ENCODE data around the gene EDARADD. TPM values are rescaled to one million over a fixed set of nuclear protein-coding genes. Genes with fewer than 3 reads are reported as not detected.

EDARADD gene
- total and polyA plus RNA-seq, 2 of the 13 experiments (the other 11 are each of a cell fraction or from before 2014, with no cell fraction given): 0.03 TPM; not detected in 1

- ChIA-PET CTCF (ENCODE audit: low intra/inter-chr PET ratio, low total read pairs) (no interaction called here), POLR2A (no interaction called here)
- H3K9me3 ChIP-seq (ENCODE audit: low read length): no peaks in the 10 kb centered on the region
- ATAC-seq (no peak), DNase-seq (ENCODE audit: low spot score) (no peak), FAIRE-seq (no peak)
- H3K79me2 ChIP-seq (ENCODE audit: insufficient read depth, low read length): no peaks in the 10 kb centered on the region
- no peaks in the 10 kb centered on the region for H4K20me1 ChIP-seq (ENCODE audit: insufficient read depth, low read length)
- H3K9ac ChIP-seq (ENCODE audit: insufficient read depth, low read depth, low read length): no peak overlapping the region
- in situ Hi-C loops (cut with HindIII; ENCODE audit: extremely low pct_ligation_motif_present, low pct_unique_long_range_greater_than_20kb) (no loop called here), intact Hi-C loops (cut with micrococcal nuclease; ENCODE audit: unreplicated experiment) (no loop called here)
- no TSS peak for BruUV-seq (replicated peaks)
- peaks cover 11% of the 10 kb centered on the region for H3K4me1 ChIP-seq (ENCODE audit: insufficient read depth, low read length)
- no peaks in the 10 kb centered on the region; a peak in 1 of 5 replicates for H3K27me3 ChIP-seq (ENCODE audit: control insufficient read depth in 1 of 2, insufficient read depth in 2 of 2, low read length in 2 of 2)
- H3K27ac ChIP-seq (ENCODE audit: extremely low read length, insufficient read depth, low read length): no peak overlapping the region
- 45% methylated on average over 5 of the region's 5 CpGs for WGBS (ENCODE audit: low lambda C conversion rate)
- H2AFZ ChIP-seq (ENCODE audit: low read length): no peak overlapping the region
- no peaks in the 10 kb centered on the region for H3K36me3 ChIP-seq (replicated peaks in 1 of 2; ENCODE audit: control insufficient read depth in 1 of 2, insufficient read depth in 2 of 2, low read length in 2 of 2)
- no peak overlapping the region for H3K4me2 ChIP-seq (ENCODE audit: low read depth, low read length)
- no peak overlapping the region for H3K4me3 ChIP-seq (replicated peaks in 1 of 3; ENCODE audit: insufficient read depth in 1 of 3, low read depth in 2 of 3, low read length in 3 of 3)
- TF ChIP-seq, protein P1, sequence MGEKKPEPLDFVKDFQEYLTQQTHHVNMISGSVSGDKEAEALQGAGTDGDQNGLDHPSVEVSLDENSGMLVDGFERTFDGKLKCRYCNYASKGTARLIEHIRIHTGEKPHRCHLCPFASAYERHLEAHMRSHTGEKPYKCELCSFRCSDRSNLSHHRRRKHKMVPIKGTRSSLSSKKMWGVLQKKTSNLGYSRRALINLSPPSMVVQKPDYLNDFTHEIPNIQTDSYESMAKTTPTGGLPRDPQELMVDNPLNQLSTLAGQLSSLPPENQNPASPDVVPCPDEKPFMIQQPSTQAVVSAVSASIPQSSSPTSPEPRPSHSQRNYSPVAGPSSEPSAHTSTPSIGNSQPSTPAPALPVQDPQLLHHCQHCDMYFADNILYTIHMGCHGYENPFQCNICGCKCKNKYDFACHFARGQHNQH (CRISPR knock-in tag; IDR thresholded peaks at IDR 0.05): no peak
- TF ChIP-seq ZNF816 (CRISPR knock-in tag; IDR thresholded peaks at IDR 0.05; ENCODE audit: borderline replicate concordance) (no peak), RAD51 (IDR thresholded peaks at IDR 0.05; ENCODE audit: borderline replicate concordance) (no peak), PCBP2 (optimal IDR thresholded peaks at IDR 0.05; ENCODE audit: low read depth, low read length, poor library complexity, severe bottlenecking) (no peak), ZFY (CRISPR knock-in tag; IDR thresholded peaks at IDR 0.05) (no peak), CREBL2 (CRISPR knock-in tag; IDR thresholded peaks at IDR 0.05; ENCODE audit: borderline replicate concordance) (no peak), ZNF558 (CRISPR knock-in tag; IDR thresholded peaks at IDR 0.05; ENCODE audit: borderline replicate concordance) (no peak), JARID2 (CRISPR knock-in tag; IDR thresholded peaks at IDR 0.05; ENCODE audit: insufficient replicate concordance) (no peak), ZNF207 (IDR thresholded peaks at IDR 0.05; ENCODE audit: borderline replicate concordance) (no peak), ZFP36 (IDR thresholded peaks at IDR 0.05; ENCODE audit: borderline replicate concordance, low read depth, low read length, partially characterized antibody) (no peak), ZNF557 (CRISPR knock-in tag; IDR thresholded peaks at IDR 0.05) (no peak), ZNF800 (CRISPR knock-in tag; IDR thresholded peaks at IDR 0.05) (no peak), ZNF879 (CRISPR knock-in tag; IDR thresholded peaks at IDR 0.05) (no peak), SIN3A (IDR thresholded peaks at IDR 0.05; ENCODE audit: borderline replicate concordance, low read depth, low read length) (no peak)
- TF ChIP-seq, protein P2, sequence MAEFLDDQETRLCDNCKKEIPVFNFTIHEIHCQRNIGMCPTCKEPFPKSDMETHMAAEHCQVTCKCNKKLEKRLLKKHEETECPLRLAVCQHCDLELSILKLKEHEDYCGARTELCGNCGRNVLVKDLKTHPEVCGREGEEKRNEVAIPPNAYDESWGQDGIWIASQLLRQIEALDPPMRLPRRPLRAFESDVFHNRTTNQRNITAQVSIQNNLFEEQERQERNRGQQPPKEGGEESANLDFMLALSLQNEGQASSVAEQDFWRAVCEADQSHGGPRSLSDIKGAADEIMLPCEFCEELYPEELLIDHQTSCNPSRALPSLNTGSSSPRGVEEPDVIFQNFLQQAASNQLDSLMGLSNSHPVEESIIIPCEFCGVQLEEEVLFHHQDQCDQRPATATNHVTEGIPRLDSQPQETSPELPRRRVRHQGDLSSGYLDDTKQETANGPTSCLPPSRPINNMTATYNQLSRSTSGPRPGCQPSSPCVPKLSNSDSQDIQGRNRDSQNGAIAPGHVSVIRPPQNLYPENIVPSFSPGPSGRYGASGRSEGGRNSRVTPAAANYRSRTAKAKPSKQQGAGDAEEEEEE (CRISPR knock-in tag; IDR thresholded peaks at IDR 0.05; ENCODE audit: borderline replicate concordance): no peak
- TF ChIP-seq, protein P3, sequence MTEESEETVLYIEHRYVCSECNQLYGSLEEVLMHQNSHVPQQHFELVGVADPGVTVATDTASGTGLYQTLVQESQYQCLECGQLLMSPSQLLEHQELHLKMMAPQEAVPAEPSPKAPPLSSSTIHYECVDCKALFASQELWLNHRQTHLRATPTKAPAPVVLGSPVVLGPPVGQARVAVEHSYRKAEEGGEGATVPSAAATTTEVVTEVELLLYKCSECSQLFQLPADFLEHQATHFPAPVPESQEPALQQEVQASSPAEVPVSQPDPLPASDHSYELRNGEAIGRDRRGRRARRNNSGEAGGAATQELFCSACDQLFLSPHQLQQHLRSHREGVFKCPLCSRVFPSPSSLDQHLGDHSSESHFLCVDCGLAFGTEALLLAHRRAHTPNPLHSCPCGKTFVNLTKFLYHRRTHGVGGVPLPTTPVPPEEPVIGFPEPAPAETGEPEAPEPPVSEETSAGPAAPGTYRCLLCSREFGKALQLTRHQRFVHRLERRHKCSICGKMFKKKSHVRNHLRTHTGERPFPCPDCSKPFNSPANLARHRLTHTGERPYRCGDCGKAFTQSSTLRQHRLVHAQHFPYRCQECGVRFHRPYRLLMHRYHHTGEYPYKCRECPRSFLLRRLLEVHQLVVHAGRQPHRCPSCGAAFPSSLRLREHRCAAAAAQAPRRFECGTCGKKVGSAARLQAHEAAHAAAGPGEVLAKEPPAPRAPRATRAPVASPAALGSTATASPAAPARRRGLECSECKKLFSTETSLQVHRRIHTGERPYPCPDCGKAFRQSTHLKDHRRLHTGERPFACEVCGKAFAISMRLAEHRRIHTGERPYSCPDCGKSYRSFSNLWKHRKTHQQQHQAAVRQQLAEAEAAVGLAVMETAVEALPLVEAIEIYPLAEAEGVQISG (CRISPR knock-in tag; IDR thresholded peaks at IDR 0.05): no peak
- TF ChIP-seq, protein P4, sequence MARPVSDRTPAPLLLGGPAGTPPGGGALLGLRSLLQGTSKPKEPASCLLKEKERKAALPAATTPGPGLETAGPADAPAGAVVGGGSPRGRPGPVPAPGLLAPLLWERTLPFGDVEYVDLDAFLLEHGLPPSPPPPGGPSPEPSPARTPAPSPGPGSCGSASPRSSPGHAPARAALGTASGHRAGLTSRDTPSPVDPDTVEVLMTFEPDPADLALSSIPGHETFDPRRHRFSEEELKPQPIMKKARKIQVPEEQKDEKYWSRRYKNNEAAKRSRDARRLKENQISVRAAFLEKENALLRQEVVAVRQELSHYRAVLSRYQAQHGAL (CRISPR knock-in tag; IDR thresholded peaks at IDR 0.05; ENCODE audit: not compliant biosample characterization): no peak
These were observed 30.8 kb upstream of the EDARADD start for GRCh38 chr1:236363237-236363636.

Measured in HepG2 (cell line).